KMS-11 (cell line): ENCODE results near the gene ART5.

Experiments
- H2AFZ ChIP-seq: fragments of 200-600 bp; sonication (generic); 2 replicates; pipeline ENCODE4 v1.6.1; 2016; ENCODE audit warnings: antibody characterized with exemption, mixed run types, low read depth
- H3K27ac ChIP-seq: fragments of 200-600 bp; sonication (generic); 2 replicates; pipeline ENCODE4 v1.6.1; 2016; ENCODE audit warnings: mild to moderate bottlenecking, mixed run types
- H3K27me3 ChIP-seq: fragments of 200-600 bp; sonication (generic); 2 replicates; pipeline ENCODE4 v1.6.1; 2017; ENCODE audit warnings: mild to moderate bottlenecking, low read depth, mixed run types, moderate library complexity; ENCODE audit not compliant: insufficient read depth
- H3K36me3 ChIP-seq: fragments of 200-600 bp; sonication (generic); 2 replicates; pipeline ENCODE4 v1.6.1; 2017; ENCODE audit warnings: mild to moderate bottlenecking, mixed run types; ENCODE audit not compliant: insufficient read depth
- H3K4me1 ChIP-seq: fragments of 200-600 bp; sonication (generic); 2 replicates; pipeline ENCODE4 v1.6.1; 2016; ENCODE audit warnings: mild to moderate bottlenecking, low read depth, mixed run types; ENCODE audit not compliant: poor library complexity, severe bottlenecking
- H3K4me2 ChIP-seq: fragments of 200-600 bp; sonication (generic); 2 replicates; pipeline ENCODE4 v1.7.0; 2016; ENCODE audit warnings: mild to moderate bottlenecking, mixed run types
- H3K4me3 ChIP-seq: fragments of 200-600 bp; sonication (generic); IDR thresholded peaks from 2 replicates; pipeline ENCODE4 v1.6.1; 2017; ENCODE audit warnings: low read depth, low read length, mixed read lengths; ENCODE audit not compliant: insufficient read depth
- H3K79me2 ChIP-seq: fragments of 200-600 bp; sonication (generic); 2 replicates; pipeline ENCODE4 v1.6.1; 2016; ENCODE audit warnings: low read depth, mixed run types; ENCODE audit not compliant: insufficient read depth
- H3K9ac ChIP-seq: fragments of 200-600 bp; sonication (generic); 2 replicates; pipeline ENCODE4 v1.6.1; 2016; ENCODE audit warnings: mild to moderate bottlenecking, mixed run types
- H4K20me1 ChIP-seq: fragments of 200-600 bp; sonication (generic); 2 replicates; pipeline ENCODE4 v1.6.1; 2016; ENCODE audit warnings: mild to moderate bottlenecking, mixed run types; ENCODE audit not compliant: insufficient read depth
- CTCF ChIP-seq: fragments of 200-600 bp; sonication (generic); conservative IDR thresholded peaks from 2 replicates; pipeline ENCODE4 v1.6.1; 2017; ENCODE audit warnings: low read depth, mild to moderate bottlenecking, antibody characterized with exemption, low read length, moderate library complexity, mixed read lengths

ART5 gene

GRCh38 chr11:3637201-3637600, 4.6 kb downstream of the ART5 start:
- no peaks in the 10 kb centered on the region for H3K4me1 ChIP-seq
- no peak for TF ChIP-seq CTCF
- no peak overlapping the region for H2AFZ ChIP-seq
- H3K9ac ChIP-seq, result no peak overlapping the region
- H3K4me2 ChIP-seq, result no peak overlapping the region
- no peak overlapping the region for H3K4me3 ChIP-seq
- H3K79me2 ChIP-seq, result no peaks in the 10 kb centered on the region
- no peak overlapping the region for H3K27ac ChIP-seq
- no peaks in the 10 kb centered on the region for H3K36me3 ChIP-seq
- H4K20me1 ChIP-seq, result no peaks in the 10 kb centered on the region
- no peaks in the 10 kb centered on the region for H3K27me3 ChIP-seq

GRCh38 chr11:3635641-3636375, 6.0 kb downstream of the ART5 start:
- no peak for TF ChIP-seq CTCF
- no peak overlapping the region for H3K9ac ChIP-seq
- no peak overlapping the region for H3K4me3 ChIP-seq
- no peaks in the 10 kb centered on the region for H3K36me3 ChIP-seq
- H3K4me1 ChIP-seq, result no peaks in the 10 kb centered on the region
- no peaks in the 10 kb centered on the region for H3K27me3 ChIP-seq
- no peak overlapping the region for H3K4me2 ChIP-seq
- H2AFZ ChIP-seq, result no peak overlapping the region
- no peaks in the 10 kb centered on the region for H3K79me2 ChIP-seq
- H3K27ac ChIP-seq, result no peak overlapping the region
- H4K20me1 ChIP-seq, result no peaks in the 10 kb centered on the region

- no peak overlapping the region for H2AFZ ChIP-seq
- H4K20me1 ChIP-seq, result no peaks in the 10 kb centered on the region
- no peaks in the 10 kb centered on the region for H3K36me3 ChIP-seq
- no peaks in the 10 kb centered on the region for H3K79me2 ChIP-seq
- no peak overlapping the region for H3K4me2 ChIP-seq
- H3K4me1 ChIP-seq, result no peaks in the 10 kb centered on the region
- TF ChIP-seq CTCF, result no peak
- no peak overlapping the region for H3K27ac ChIP-seq
- no peak overlapping the region for H3K4me3 ChIP-seq
- no peaks in the 10 kb centered on the region for H3K27me3 ChIP-seq
- H3K9ac ChIP-seq, result no peak overlapping the region
Measured at GRCh38 chr11:3632070-3632660, 9.6 kb downstream of the ART5 start.

GRCh38 chr11:3631331-3631730, 10.5 kb downstream of the ART5 start:
- Histone ChIP-seq H3K36me3 (no peaks in the 10 kb centered on the region), H3K4me3 (no peak overlapping the region), H3K79me2 (no peaks in the 10 kb centered on the region), H3K4me2 (no peak overlapping the region), H3K27me3 (no peaks in the 10 kb centered on the region), H2AFZ (no peak overlapping the region), H3K9ac (no peak overlapping the region), H3K27ac (no peak overlapping the region), H3K4me1 (no peaks in the 10 kb centered on the region), H4K20me1 (no peaks in the 10 kb centered on the region)
- no peak for TF ChIP-seq CTCF
